Kidney glomerular epithelial cell (primary cell): Measurements from ENCODE around the gene FRMD5.
"Not testable (repeated sequence)": the region's sequence is repeated elsewhere in the genome, so short reads cannot be mapped to it uniquely, and the experiment has no call there.

Experiments
- DNase-seq: peaks from one replicate; lab custom pipeline; 2025; lab: John Stamatoyannopoulos, UW

FRMD5 gene

GRCh38 chr15:43830691-43831275 lies 364.3 kb downstream of the FRMD5 start:
- DNase-seq = not testable (repeated sequence)

- DNase-seq = not testable (repeated sequence)
These were observed 365.0 kb downstream of the FRMD5 start for GRCh38 chr15:43829951-43830540.

GRCh38 chr15:43828061-43828657 lies 366.9 kb downstream of the FRMD5 start:
- no peak for DNase-seq

- DNase-seq = peak; percentile 45
These were observed 368.3 kb downstream of the FRMD5 start, which contains the start of gene WDR76 for GRCh38 chr15:43826508-43827341. WDR76 (plus strand) TSS chr15:43827002; CDS start chr15:43827033, 31 bp downstream.

- no peak for DNase-seq
These were observed 369.0 kb downstream of the FRMD5 start for GRCh38 chr15:43826029-43826507.

- not testable (repeated sequence) for DNase-seq
These were observed 369.8 kb downstream of the FRMD5 start for GRCh38 chr15:43825305-43825704.

- DNase-seq = peak; percentile 97
These were observed 370.5 kb downstream of the FRMD5 start, which contains the start of gene MFAP1 for GRCh38 chr15:43824302-43825246. MFAP1 (minus strand) TSS chr15:43824690; CDS start chr15:43824569, 121 bp downstream.

GRCh38 chr15:43821505-43821904 lies 373.6 kb downstream of the FRMD5 start:
- no peak for DNase-seq
